Tibial nerve (tissue), 4 donors: ENCODE measurements around the gene TMEM217.

Experiments
- CTCF ChIP-seq, 5 experiments: fragments of 200-600 bp in 3 of 5; fragments of 450-650 bp in 2 of 5; sonication (generic) in 3 of 5; IDR thresholded peaks; one replicate each; pipeline ENCODE4 v1.5.1; 2016 to 2019; ENCODE audit warnings: antibody characterized with exemption in 5 of 5, mild to moderate bottlenecking in 3 of 5, moderate library complexity in 2 of 5
- EP300 ChIP-seq, 2 donors: sonication (generic); formaldehyde crosslinking; IDR thresholded peaks; one replicate each; pipeline ENCODE4 v1.6.1; 2017; ENCODE audit warnings: antibody characterized with exemption in 2 of 2, mild to moderate bottlenecking in 1 of 2
- POLR2A ChIP-seq, 2 donors: fragments of 450-650 bp; IDR thresholded peaks; one replicate each; pipeline ENCODE4 v1.6.1; 2017; ENCODE audit warnings: antibody characterized with exemption in 2 of 2, mild to moderate bottlenecking in 2 of 2, moderate library complexity in 2 of 2

DNA sequence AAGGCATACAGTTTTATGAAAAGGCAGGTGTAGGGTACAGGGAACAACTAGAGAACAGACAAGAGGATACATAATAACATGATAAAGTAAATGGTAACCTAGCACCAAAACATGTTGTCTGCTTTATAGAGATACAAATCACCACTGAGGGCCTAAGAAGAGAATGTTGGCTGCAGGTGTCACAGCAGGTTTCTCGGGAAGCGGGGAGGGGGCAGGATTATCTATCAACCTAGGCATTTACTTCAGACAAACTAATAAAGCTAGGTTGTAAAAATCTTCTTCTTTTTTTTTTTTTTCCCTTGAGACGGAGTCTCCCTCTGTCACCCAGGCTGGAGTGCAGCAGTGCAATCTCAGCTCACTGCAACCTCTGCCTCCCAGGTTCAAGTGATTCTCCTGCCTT, 65.3 kb downstream of the TMEM217 start:
- no peak for TF ChIP-seq CTCF (IDR thresholded peaks at IDR 0.05)
- no peak for TF ChIP-seq EP300 (IDR thresholded peaks at IDR 0.05)
- TF ChIP-seq POLR2A (IDR thresholded peaks at IDR 0.05), result no peak
